ENCODE results near the gene MSL3. TPM values are rescaled to one million over a fixed set of nuclear protein-coding genes. Genes with fewer than 3 reads are reported as not detected.

MSL3 gene
- polyA plus RNA-seq, 1 donor (not counting 4 experiments of a cell fraction or from before 2014, with no cell fraction given), result 30.7 TPM

GRCh38 chrX:11792461-11793421 is 34.7 kb downstream of the MSL3 start:
- H3K4me2 ChIP-seq (ENCODE audit: control insufficient read depth, extremely low read depth, insufficient read depth, low read depth, low read length), result no peak overlapping the region
- no peaks in the 10 kb centered on the region for H3K4me1 ChIP-seq (ENCODE audit: control insufficient read depth, extremely low read depth, insufficient read depth, low read length)
- no peak for FAIRE-seq
- no peak for DNase-seq (ENCODE audit: low read depth, low spot score)
- no peak overlapping the region for H2AFZ ChIP-seq (ENCODE audit: control insufficient read depth, low read length)
- H3K36me3 ChIP-seq (ENCODE audit: control insufficient read depth in 2 of 2, extremely low read depth in 1 of 2, insufficient read depth in 2 of 2, low read length in 2 of 2), result no peaks in the 10 kb centered on the region
- no peaks in the 10 kb centered on the region for H3K9me1 ChIP-seq (ENCODE audit: control insufficient read depth, extremely low read depth, insufficient read depth, low read length)
- no peak overlapping the region for H3K27ac ChIP-seq (ENCODE audit: control insufficient read depth, insufficient read depth, low read length)
- no peaks in the 10 kb centered on the region for H3K79me2 ChIP-seq (ENCODE audit: control insufficient read depth, insufficient read depth, low read length)
- no peaks in the 10 kb centered on the region for H4K20me1 ChIP-seq (ENCODE audit: control insufficient read depth, extremely low read depth, insufficient read depth, low read length)
- dilution Hi-C loops (cut with MboI; ENCODE audit: extremely low pct_ligation_motif_present, low sequenced_read_pairs), result no loop called here
- H3K9me3 ChIP-seq (ENCODE audit: control insufficient read depth, low read depth, low read length), result no peaks in the 10 kb centered on the region
- H3K4me3 ChIP-seq (ENCODE audit: control insufficient read depth in 2 of 3, extremely low read depth in 1 of 3, insufficient read depth in 2 of 3, low read depth in 1 of 3, low read length in 3 of 3), result no peak overlapping the region
- H3K9ac ChIP-seq (ENCODE audit: control insufficient read depth, extremely low read depth, insufficient read depth, low read length), result no peak overlapping the region
- no peak for TF ChIP-seq EZH2 (IDR thresholded peaks at IDR 0.05; ENCODE audit: low read length)
- TF ChIP-seq, protein P1, sequence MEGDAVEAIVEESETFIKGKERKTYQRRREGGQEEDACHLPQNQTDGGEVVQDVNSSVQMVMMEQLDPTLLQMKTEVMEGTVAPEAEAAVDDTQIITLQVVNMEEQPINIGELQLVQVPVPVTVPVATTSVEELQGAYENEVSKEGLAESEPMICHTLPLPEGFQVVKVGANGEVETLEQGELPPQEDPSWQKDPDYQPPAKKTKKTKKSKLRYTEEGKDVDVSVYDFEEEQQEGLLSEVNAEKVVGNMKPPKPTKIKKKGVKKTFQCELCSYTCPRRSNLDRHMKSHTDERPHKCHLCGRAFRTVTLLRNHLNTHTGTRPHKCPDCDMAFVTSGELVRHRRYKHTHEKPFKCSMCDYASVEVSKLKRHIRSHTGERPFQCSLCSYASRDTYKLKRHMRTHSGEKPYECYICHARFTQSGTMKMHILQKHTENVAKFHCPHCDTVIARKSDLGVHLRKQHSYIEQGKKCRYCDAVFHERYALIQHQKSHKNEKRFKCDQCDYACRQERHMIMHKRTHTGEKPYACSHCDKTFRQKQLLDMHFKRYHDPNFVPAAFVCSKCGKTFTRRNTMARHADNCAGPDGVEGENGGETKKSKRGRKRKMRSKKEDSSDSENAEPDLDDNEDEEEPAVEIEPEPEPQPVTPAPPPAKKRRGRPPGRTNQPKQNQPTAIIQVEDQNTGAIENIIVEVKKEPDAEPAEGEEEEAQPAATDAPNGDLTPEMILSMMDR (optimal IDR thresholded peaks at IDR 0.05 in 1 of 3, IDR thresholded peaks at IDR 0.05 in 1 of 3, conservative IDR thresholded peaks at IDR 0.05 in 1 of 3; ENCODE audit: extremely low read depth in 1 of 3, insufficient read depth in 2 of 3, low read length in 3 of 3), result no peak
- no peaks in the 10 kb centered on the region for H3K27me3 ChIP-seq (ENCODE audit: control insufficient read depth, extremely low read depth, insufficient read depth, low read length)

- H3K9me3 ChIP-seq (ENCODE audit: control insufficient read depth, low read depth, low read length), result no peaks in the 10 kb centered on the region
- TF ChIP-seq, protein P1 (optimal IDR thresholded peaks at IDR 0.05 in 1 of 3, IDR thresholded peaks at IDR 0.05 in 1 of 3, conservative IDR thresholded peaks at IDR 0.05 in 1 of 3; ENCODE audit: extremely low read depth in 1 of 3, insufficient read depth in 2 of 3, low read length in 3 of 3), result no peak
- no peak for TF ChIP-seq EZH2 (IDR thresholded peaks at IDR 0.05; ENCODE audit: low read length)
- H3K27me3 ChIP-seq (ENCODE audit: control insufficient read depth, extremely low read depth, insufficient read depth, low read length), result no peaks in the 10 kb centered on the region
- H4K20me1 ChIP-seq (ENCODE audit: control insufficient read depth, extremely low read depth, insufficient read depth, low read length), result no peaks in the 10 kb centered on the region
- no peaks in the 10 kb centered on the region for H3K36me3 ChIP-seq (ENCODE audit: control insufficient read depth in 2 of 2, extremely low read depth in 1 of 2, insufficient read depth in 2 of 2, low read length in 2 of 2)
- H3K9ac ChIP-seq (ENCODE audit: control insufficient read depth, extremely low read depth, insufficient read depth, low read length), result no peak overlapping the region
- dilution Hi-C loops (cut with MboI; ENCODE audit: extremely low pct_ligation_motif_present, low sequenced_read_pairs), result no loop called here
- no peak overlapping the region for H3K4me2 ChIP-seq (ENCODE audit: control insufficient read depth, extremely low read depth, insufficient read depth, low read depth, low read length)
- no peak overlapping the region for H3K27ac ChIP-seq (ENCODE audit: control insufficient read depth, insufficient read depth, low read length)
- FAIRE-seq (no peak), DNase-seq (ENCODE audit: low read depth, low spot score) (no peak)
- no peak overlapping the region for H2AFZ ChIP-seq (ENCODE audit: control insufficient read depth, low read length)
- no peaks in the 10 kb centered on the region for H3K79me2 ChIP-seq (ENCODE audit: control insufficient read depth, insufficient read depth, low read length)
- H3K9me1 ChIP-seq (ENCODE audit: control insufficient read depth, extremely low read depth, insufficient read depth, low read length), result no peaks in the 10 kb centered on the region
- H3K4me1 ChIP-seq (ENCODE audit: control insufficient read depth, extremely low read depth, insufficient read depth, low read length), result no peaks in the 10 kb centered on the region
- H3K4me3 ChIP-seq (ENCODE audit: control insufficient read depth in 2 of 3, extremely low read depth in 1 of 3, insufficient read depth in 2 of 3, low read depth in 1 of 3, low read length in 3 of 3), result no peak overlapping the region
Observed at GRCh38 chrX:11793734-11794133, 35.7 kb downstream of the MSL3 start.

Data from keratinocyte (primary cell).